Right lung (tissue), 5 donors: ENCODE results near the gene SLC25A45. TPM values are rescaled to one million over a fixed set of nuclear protein-coding genes. Genes with fewer than 3 reads are reported as not detected.

ENCODE experiments used
- DNase-seq, 2 donors: peaks; one replicate each; pipeline ENCODE4 v3.0.0-alpha.2; 2013
- polyA plus RNA-seq, 5 donors: library from polyadenylated mRNA; unstranded; fragments of 120-200 nt; gene quantifications; one replicate each; pipeline versions ENCODE4 v1.2.1 to v1.2.3, GENCODE V29; 2013; ENCODE audit warnings: inconsistent platforms in 1 of 5, low replicate concordance in 1 of 5; ENCODE audit not compliant: insufficient read length in 5 of 5, insufficient read depth in 1 of 5

SLC25A45 gene
- polyA plus RNA-seq, 5 donors = 9.8 to 14.5 (median 13.3) TPM

- DNase-seq = no peak
These were observed 28.7 kb upstream of the SLC25A45 start for GRCh38 chr11:65410936-65411680.

GRCh38 chr11:65404638-65405339, 22.3 kb upstream of the SLC25A45 start:
- DNase-seq = no peak

DNA sequence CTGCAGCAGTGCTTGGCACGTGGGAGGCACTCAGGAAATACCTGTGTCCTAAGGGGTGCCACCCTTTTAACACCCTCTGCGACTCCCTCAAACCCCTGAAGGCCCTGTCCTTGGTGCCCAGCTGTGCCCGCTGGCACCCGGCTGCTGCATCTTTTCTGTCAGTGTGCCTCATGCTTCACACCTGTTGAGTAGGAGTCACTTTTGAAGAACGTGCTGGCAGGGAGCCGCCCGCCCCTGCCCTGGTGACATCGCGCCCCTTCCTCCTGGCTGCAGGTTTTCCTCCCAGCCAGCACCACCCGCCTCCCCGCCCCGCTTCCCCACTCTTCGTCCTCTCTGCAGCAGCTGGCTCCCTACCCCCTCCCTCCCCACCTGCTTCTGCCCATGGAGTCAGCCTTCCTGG, 21.8 kb upstream of the SLC25A45 start:
- DNase-seq = no peak

DNA sequence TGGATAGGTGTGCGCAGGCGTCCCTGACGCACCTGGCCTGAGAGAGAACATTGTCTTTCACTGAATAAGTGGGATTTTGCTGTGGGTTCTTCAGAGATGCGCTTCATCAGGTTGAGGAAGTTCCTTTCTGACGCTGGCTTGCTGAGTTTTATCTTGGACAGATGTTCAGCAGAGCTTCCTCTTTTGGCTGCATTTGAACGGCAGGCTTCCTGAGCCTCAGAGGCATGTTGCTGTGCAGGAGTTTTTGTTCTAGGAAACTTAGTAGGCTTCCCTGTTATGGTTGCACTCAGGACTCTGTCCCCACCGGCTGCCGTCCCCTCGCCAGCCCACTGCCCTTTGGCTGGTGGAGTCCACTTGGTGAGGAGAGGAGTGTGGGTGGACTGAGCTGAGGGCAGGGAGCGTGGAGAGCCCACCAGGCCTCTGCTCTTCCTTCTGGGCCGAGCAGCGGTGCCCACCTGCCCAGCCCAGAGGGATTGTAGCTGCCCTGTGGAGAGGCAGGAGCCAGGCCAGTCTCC, 21.2 kb upstream of the SLC25A45 start:
- DNase-seq = no peak

GRCh38 chr11:65402790-65403189, 20.3 kb upstream of the SLC25A45 start:
- no peak for DNase-seq

- DNase-seq = no peak
These were observed 19.4 kb upstream of the SLC25A45 start for GRCh38 chr11:65401803-65402248.

DNA sequence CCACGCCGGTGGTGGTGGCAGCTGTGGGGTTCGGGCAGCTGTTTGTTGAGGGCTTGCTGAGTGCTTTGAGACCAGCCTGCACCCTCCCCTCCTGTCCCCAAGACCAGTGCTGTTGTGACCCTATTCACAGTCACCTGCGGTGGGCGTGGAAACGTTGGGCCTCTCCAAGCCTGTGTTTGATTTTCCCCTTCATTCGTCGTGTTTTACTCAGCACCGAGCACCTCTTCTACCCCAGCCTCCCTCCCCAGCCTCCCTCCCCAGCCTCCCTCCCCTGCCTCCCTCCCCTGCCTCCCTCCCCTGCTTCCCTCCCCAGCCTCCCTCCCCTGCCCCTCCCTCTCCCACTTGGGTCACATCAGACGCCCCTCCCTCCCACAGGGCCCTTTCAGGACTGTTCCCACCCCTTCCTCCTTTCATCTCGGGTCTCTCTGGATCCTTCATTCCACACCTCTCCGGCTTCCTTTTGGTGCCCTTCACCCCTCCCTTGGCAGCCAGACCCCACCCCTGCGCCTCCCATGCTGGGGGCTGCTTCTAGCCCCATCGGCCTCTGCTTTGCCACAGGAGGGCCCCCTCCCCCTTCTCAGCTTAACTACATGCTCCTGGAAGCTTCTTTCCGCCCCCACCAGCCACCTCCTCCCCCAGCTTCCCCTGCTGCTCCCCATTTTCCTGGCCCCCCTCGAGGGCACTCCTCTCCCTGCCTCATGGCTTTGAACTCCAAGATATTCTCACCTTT, 18.8 kb upstream of the SLC25A45 start:
- no peak for DNase-seq

DNA sequence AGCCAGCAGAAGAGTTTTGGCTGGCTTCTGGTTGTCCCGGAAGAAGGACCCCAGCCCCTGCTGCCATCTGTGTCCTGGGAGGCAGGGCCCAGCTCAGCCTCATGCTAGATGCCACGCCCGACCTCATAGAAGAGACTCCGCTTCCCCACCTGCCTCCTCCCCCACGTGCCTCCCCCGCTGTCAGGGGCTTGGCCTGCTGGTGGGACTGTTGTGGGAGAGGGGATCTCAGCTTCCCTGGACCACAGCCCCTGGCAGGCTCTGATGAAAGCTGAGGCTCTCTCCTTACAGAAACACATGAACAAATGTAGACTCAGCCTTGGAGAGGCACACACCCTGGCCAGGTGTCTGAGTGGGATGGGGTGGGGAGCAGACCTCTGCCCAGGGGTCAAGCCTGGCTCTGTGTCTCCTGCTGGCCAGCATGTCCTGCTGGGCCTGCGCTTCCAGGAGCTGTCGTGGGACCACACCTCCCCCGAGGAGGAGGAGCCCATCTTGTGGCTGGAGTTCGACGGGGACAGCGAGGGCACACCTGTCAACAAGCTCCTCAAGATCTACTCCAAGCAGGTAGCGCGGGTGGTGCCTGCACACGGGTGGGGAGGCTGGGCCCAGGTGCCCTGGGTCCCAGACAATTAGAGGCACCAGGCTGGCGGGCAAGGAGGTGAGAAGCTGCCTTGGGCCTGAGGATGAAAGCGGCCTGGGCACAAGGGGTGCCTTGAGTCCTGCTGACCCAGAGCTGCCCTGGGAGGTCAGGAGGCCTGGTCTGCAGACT, 18.0 kb upstream of the SLC25A45 start:
- no peak for DNase-seq

DNA sequence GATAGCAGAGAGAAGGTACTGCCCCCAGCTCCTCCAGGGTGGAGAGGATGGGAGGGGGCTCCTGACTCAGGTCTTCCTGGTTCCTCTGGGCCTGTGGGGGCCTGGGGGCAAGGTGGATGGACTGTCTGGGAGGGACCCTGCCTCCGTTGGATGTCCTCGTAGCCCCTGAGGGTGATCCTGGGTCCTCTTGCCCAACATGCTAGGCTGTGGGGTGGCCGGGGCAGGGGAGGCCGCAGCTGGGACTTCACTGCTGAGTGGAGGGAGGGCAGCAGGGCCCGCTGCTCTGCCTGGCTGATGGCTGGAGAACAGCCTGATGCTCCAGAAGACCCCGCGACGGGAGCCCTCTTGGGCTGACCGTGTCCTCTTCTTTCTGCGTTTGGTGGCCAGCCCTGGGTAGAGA, 17.4 kb upstream of the SLC25A45 start:
- DNase-seq = no peak

DNA sequence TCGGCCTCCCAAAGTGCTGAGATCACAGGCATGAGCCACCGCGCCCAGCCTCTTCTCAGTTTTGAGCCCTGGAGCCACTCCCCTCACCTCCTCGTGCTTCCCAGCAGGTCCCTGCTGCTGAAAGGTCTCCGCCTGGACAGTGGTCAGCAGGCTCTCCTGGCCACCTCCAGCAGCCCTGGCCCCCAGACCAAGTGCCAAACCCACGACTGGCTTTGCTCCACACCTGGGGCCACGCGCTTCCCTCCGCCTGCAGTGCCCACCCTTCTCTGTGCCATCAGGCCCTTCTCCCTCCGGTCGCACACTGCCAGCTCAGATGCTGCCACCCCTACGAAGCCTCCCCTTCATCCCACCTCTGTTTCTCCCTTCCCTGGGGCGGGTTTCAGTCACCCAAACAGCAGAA, 16.8 kb upstream of the SLC25A45 start:
- DNase-seq = no peak

DNA sequence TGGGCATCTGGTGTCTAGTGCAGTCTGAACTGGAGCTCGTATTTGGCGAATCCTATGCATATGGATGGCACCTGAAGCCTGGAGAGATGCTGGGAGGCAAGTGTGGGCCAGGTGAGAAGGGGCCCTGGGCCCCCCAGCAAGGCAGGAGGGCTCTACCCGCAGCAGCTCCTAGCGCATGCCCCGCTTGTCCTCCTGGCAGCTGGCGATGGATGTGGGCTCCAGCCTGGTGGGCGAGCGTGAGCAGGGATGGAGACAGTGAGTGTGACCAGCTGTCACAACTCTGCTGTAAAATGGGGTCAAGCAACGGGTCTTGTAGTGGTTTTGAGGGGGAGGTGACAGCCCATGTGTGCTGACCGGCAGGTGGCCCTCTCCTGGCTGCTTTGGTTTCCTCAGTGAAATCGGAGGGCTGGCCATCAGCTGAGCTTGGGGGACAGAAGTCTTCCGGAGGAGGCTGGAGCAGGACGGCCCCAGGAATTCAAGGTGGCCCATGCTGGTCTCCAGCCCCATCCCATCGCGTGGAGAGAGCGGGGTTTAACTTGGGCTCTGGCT, 16.0 kb upstream of the SLC25A45 start:
- DNase-seq = no peak

- no peak for DNase-seq
These were observed 14.6 kb upstream of the SLC25A45 start for GRCh38 chr11:65396769-65397745.

- DNase-seq = no peak
These were observed 13.6 kb upstream of the SLC25A45 start for GRCh38 chr11:65395961-65396530.

DNA sequence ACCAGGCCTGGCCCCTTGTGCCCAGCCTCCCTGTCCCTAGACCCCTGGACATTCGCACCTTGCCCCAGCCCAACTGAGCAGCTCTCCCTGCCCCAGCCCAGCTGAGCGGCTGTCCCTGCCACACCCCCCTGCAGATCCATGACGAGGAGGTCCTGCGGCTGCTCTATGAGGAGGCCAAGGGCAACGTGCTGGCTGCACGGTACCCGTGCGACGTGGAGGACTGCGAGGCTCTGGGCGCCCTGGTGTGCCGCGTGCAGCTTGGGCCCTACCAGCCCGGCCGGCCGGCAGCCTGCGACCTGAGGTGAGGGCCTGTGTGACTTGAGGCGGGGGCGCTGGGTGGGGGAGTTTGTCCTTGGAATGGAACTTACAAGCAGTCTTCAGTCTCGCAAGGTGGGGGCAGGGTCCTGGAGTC, 11.7 kb upstream of the SLC25A45 start:
- DNase-seq = no peak

GRCh38 chr11:65393513-65394079, 11.2 kb upstream of the SLC25A45 start:
- no peak for DNase-seq

- DNase-seq = no peak
These were observed 10.5 kb upstream of the SLC25A45 start for GRCh38 chr11:65392899-65393298.

DNA sequence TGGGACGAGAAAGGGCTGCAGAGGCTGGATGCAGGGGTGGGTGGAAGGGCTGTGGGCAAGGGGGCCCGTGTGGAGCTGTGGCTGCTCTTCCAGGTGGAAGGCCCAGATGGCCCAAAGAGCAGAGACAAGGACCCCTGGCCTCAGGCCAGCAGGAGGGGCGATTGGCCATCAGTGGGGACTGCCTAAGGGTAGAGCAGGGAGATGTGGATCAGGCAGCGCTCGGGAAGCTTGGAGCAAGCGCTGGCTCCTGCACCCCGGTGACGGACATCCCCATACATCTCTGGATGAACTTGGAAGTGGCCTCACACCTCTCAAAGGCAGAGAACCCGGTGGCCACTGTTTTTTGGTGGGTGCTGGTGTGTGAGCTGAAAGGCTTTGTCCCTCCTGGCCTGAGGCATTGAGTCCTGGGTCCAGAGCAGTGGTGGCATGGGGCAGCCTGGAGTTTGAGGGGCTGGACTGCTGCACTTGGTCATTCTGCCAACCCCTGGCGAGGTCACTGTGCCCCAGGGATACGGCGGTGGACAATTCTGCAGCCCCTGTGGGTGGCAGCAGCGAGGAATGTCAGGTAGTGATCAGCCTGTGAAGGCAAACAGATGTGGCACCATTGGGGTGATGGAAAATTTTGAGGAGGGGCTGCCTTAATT, 9.9 kb upstream of the SLC25A45 start:
- no peak for DNase-seq

DNA sequence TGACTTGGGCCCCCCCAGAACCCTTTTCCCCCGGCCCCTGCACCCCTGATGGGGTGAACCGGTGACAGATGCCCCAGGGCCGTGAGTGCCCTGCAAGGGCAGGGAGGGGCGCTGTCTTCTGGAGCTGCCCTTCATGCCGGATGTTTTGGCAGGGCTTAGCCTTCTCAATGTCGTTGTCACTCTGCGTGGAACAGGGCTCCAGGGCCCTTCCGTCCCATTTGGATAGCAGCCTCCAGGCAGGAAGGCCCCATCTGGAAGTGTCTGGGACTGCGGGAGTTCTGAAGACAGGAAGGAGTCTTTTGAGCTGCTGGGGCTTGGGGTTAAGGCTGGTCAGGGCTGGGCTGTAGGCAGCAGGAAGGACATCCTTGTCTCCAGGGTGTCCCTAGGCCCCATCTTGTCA, 8.6 kb upstream of the SLC25A45 start:
- DNase-seq = no peak
